Erythroblast (primary cell): ENCODE results near the gene EIF3B.
"Not testable (repeated sequence)": the region's sequence is repeated elsewhere in the genome, so short reads cannot be mapped to it uniquely, and the experiment has no call there.

Source experiments
- DNase-seq, 2 experiments: peaks; one replicate each; lab custom pipeline; 2025; lab: John Stamatoyannopoulos, UW
- GATA1 ChIP-seq: IDR thresholded peaks from 2 replicates; pipeline ENCODE4 v1.6.1; 2011; ENCODE audit warnings: low read depth, mild to moderate bottlenecking, control low read depth, low read length, moderate library complexity
- POLR2A ChIP-seq: IDR thresholded peaks from 2 replicates; pipeline ENCODE4 v1.6.1; 2011; ENCODE audit warnings: mild to moderate bottlenecking, low read length

Gene EIF3B

DNA sequence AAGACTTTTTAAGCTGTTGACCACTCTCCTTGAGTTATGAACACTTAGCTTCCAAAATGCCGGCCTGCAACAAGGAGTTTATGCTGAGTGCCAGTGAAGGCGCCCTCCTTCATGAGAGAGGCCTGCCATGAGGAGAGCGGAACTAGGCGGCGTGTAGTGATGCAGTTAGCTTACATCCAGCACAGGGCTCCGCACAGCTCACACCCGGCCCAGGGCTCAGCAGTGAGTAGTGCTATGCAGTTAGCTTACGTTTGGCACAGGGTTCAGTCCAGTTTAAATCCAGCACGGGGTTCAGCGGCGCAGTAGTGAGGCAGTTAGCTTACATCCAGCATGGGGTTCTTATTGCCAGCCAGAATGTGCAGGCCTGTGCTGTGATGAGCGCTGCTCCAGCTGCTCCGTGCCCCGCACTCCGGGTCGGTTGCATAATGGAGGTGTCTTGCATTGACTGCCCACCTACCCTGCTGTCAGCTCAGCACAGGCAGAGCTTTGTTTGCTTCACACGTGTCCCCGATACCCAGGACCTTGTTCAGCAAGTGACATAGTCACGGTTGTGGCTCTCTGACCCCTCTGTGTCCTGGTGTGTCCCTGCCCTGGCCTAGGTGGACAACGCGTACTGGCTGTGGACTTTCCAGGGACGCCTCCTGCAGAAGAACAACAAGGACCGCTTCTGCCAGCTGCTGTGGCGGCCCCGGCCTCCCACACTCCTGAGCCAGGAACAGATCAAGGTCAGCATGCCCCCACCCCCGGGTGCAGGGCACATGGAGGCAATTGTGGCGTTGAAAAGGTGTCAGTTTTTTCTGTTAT, 21.9 kb downstream of the EIF3B start:
- no peak for DNase-seq
- TF ChIP-seq POLR2A = no peak
- TF ChIP-seq GATA1 = no peak

DNA sequence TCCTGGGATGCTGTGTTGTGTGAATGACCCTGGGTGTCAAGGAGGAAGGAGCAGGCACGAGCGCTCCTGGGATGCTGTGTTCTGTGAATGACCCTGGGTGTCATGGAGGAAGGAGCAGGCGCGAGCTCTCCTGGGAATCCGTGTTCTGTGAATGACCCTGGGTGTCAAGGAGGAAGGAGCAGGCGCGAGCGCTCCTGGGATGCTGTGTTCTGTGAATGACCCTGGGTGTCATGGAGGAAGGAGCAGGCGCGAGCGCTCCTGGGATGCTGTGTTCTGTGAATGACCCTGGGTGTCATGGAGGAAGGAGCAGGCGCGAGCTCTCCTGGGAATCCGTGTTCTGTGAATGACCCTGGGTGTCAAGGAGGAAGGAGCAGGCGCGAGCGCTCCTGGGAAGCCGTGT, 22.9 kb downstream of the EIF3B start:
- not testable (repeated sequence) for DNase-seq

DNA sequence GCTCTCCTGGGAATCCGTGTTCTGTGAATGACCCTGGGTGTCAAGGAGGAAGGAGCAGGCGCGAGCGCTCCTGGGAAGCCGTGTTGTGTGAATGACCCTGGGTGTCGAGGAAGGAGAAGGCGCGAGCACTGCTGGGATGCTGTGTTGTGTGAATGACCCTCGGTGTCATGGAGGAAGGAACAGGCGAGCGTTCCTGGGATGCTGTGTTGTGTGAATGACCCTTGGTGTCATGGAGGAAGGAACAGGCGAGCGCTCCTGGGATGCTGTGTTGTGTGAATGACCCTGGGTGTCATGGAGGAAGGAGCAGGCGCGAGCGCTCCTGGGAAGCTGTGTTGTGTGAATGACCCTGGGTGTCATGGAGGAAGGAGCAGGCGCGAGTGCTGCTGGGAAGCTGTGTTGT, 23.5 kb downstream of the EIF3B start:
- not testable (repeated sequence) for DNase-seq

DNA sequence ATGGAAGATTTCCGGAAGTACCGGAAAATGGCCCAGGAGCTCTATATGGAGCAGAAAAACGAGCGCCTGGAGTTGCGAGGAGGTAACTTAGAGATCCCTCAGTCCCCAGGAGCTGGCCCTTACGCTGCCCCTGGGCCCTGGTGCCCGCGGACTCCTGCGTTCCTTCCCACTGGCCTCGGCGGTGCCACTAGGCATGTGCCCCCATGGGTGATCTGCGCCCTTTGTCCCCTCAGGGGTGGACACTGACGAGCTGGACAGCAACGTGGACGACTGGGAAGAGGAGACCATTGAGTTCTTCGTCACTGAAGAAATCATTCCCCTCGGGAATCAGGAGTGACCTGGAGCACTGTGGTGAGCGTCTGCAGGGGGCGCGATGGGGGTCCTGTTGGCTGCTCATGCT, 24.5 kb downstream of the EIF3B start:
- TF ChIP-seq GATA1 (no peak), POLR2A (no peak)
- DNase-seq = no peak

DNA sequence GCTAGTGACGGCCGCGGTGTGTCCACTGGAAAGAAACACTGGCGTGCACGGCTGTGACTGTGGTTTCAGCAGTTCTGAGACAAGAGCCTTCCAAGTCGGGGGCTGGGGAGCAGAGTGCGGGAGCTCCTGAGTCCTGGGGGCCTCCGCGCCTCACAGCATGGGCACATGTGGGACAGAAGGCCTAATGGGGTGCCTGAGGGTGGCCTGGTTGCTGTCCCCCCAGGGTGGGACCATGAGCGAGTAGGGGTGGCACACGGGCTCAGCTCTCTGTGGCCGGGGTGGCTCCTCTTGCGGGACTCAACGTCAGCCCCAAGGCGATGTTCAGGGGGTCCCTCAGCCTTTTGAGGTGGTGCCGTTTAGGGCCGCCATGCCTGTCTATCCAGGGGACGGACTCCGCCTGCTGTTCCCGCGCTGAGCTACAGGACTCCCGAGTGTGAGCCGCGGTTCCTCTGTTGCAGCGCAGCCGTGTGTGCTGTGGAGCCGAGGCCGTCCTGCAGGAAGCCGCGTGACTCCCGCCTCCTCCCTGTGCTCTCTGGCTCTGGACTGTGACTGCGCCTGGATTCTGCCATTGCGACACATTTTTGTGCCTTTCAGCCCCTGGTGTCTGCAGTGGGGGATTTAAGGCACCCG, 25.3 kb downstream of the EIF3B start:
- TF ChIP-seq GATA1 (no peak), POLR2A (no peak)
- DNase-seq = no peak

GRCh38 chr7:2380461-2380860, 25.8 kb downstream of the EIF3B start:
- TF ChIP-seq GATA1 (no peak), POLR2A (no peak)
- DNase-seq = no peak

DNA sequence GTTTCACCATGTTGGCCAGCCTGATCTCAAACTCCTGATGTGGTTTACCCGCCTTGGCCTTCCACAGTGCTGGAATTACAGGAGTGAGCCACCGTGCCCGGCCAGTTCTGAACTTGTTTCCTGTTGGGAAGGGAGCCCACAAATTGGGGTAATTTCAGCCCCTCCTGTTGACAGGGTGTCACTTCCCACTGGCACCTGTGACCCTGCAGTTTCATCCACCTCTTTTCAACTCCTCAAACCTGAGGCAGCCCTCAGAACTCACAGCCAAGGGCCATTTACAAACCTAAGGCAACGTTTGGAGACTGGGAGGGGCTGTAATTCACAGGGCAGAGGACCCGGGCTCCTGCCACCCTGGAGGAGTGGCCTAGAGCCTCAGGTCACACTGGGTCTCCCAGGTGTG, 26.6 kb downstream of the EIF3B start:
- TF ChIP-seq POLR2A (no peak), GATA1 (no peak)
- DNase-seq = no peak

DNA sequence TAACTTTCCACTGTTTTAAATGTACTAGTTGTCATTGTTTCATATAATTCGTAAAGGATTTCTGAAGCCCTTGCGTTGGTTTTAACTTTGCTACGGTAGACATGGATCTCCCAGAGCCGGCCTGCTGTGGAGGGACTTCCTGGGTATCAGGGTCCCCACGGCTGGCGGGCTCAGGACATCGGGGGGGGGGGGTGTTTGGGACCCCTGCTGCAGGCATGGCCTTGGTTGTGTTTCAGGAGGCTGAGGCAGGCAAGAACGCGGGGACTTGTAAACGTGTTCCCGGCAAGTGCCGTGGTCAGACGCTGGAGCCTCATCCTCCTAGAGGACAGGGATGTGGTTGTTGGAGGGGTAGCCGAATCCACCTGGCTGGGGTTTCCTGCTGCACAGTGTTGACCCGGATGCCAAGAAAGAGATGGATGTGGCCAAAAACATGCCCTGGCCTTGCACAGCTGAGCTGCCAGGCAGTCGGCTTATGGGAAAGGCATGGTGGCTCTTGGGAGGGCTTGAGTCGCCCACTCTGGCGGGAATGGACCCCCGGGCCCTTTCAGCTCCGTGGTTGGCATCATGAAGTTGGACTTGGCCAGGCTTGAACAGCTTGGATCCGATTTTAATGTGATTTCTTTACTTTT, 27.4 kb downstream of the EIF3B start:
- no peak for DNase-seq
- TF ChIP-seq GATA1 (no peak), POLR2A (no peak)

DNA sequence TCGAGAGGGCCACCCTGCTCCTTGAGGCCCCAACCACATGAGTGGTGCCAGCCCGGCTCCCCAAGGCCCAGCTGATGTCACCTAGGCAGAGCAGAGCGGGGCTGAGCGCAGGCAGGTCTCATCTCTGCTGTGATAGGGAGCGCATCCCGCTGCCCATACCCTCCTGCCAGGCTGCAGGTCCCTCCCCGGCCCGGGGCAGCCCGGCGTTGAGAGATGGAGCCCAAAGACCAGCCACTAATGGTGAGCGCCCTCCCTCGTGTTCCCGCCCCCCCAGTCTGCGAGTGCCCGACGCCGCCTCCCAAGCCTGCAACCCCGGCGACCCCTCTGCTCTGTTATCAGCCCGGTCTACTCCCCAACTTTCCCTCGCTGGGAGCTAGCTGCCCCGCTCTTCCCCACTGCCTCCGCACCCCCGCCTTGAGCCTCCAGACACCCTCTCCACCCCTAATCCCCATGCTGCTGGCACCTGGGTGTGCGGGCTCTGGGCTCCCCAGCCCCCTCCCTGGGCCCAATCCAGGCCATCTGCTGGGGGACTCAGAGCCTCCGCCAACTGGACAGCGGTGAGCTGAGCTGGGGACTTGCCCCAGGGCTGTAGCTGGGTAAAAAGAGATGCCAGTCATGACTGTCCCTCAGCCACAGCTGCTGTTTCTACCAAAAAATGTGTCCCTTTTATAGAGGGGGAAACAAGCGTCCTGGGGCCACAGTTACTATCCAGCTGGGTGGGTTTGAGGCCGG, 29.1 kb downstream of the EIF3B start:
- TF ChIP-seq POLR2A (no peak), GATA1 (no peak)
- no peak for DNase-seq

- DNase-seq = no peak
- no peak for TF ChIP-seq POLR2A
Observed at GRCh38 chr7:2384354-2385243, 30.0 kb downstream of the EIF3B start.

- not testable (repeated sequence) for DNase-seq
Observed at GRCh38 chr7:2386122-2386521, 31.5 kb downstream of the EIF3B start.

GRCh38 chr7:2386964-2387669, 32.5 kb downstream of the EIF3B start:
- TF ChIP-seq POLR2A (no peak), GATA1 (no peak)
- DNase-seq = no peak

DNA sequence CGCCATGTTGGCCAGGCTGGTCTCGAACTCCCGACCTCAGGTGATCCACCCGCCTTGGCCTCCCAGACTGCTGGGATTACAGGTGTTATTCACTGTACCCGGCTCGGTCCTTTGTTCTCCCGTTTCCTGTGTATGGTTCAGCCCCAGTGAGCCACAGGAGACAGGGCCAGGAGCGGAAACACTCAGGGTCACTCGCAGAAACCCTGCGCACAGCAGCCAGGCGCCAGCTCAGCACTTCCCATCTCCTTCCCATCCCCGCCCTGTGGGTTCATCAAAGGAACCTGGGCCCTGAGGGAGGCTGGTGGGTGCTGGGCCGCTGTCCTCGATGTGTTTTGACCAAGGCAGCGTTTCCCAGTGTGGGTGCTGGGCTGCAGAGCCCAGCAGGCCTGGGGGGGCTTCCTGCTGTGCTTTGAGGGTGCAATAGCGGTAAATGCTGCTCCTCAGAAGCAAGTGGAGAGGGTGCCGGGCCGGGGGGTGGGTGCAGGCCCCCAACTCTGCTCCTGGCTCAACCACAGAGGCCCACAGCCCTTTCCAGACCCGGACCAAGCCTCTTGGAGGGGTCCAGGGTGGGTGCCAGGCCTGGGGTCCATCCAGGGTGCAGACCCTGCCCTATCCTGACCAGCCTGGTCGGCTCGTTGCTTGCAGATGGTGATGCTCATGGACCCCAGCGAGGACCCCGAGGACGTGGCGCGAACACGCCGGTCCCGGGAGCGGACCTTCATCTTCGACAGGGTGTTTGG, 33.4 kb downstream of the EIF3B start:
- DNase-seq = no peak
- TF ChIP-seq GATA1 = no peak
- TF ChIP-seq POLR2A = no peak
